AG04450 (cell line): ENCODE data around the gene DDX25. TPM values are rescaled to one million over a fixed set of nuclear protein-coding genes. Genes with fewer than 3 reads are reported as not detected.

Experiments
- CTCF ChIA-PET: fragments of 300-600, 350-600 bp; formaldehyde crosslinking; extraction: SDS; loops from one replicate; lab custom pipeline; 2022; ENCODE audit warnings: antibody characterized with exemption, inconsistent platforms; lab: Charles Lee
- POLR2A ChIA-PET: fragments of 350-600 bp; formaldehyde crosslinking; extraction: SDS; loops from one replicate; lab custom pipeline; 2021; ENCODE audit warnings: antibody characterized with exemption, inconsistent platforms; lab: Yijun Ruan, JAX
- DNase-seq: peaks from one replicate; pipeline ENCODE4 v3.0.0-alpha.2; 2011; ENCODE audit warnings: low read depth, low spot score
- H3K27ac ChIP-seq: one replicate; pipeline ENCODE4 v1.5.1; 2012; ENCODE audit warnings: low read depth, low read length, control low read depth
- H3K27me3 ChIP-seq: one replicate; pipeline ENCODE4 v1.6.0; 2012; ENCODE audit warnings: low read length; ENCODE audit not compliant: control insufficient read depth, insufficient read depth
- H3K4me3 ChIP-seq: 2 replicates; pipeline ENCODE4 v1.5.1; 2011; ENCODE audit warnings: mild to moderate bottlenecking, low read depth, low read length, control low read depth
- H3K9me3 ChIP-seq: 2 replicates; pipeline ENCODE4 v1.5.1; 2012; ENCODE audit warnings: low read length; ENCODE audit not compliant: control insufficient read depth, insufficient read depth
- CTCF ChIP-seq: IDR thresholded peaks from 2 replicates; pipeline ENCODE4 v1.5.1; 2011; ENCODE audit warnings: low read depth, low read length, control low read depth, inconsistent platforms
- polyA plus RNA-seq: library from polyadenylated mRNA; depleted of rRNA; stranded (reverse); fragments of >200 nt; gene quantifications from 2 replicates; pipeline ENCODE4 v1.2.3, GENCODE V29; 2011

Gene DDX25
- polyA plus RNA-seq, 1 experiment: not detected

- CTCF ChIA-PET: interaction anchor here (0.8 to 5.6 kb wide), 4 partner anchors 11 to 278 kb away, joined by 3 to 166 read pairs (median 8); no protein-coding TSS in a partner anchor
Measured at GRCh38 chr11:125921042-125921441, 16.7 kb downstream of the DDX25 start.

GRCh38 chr11:125922156-125922555 lies 17.8 kb downstream of the DDX25 start:
- Histone ChIP-seq H3K9me3 (no peaks in the 10 kb centered on the region), H3K4me3 (no peak overlapping the region), H3K27me3 (peaks cover 40% of the 10 kb centered on the region), H3K27ac (no peak overlapping the region)
- CTCF ChIA-PET: interaction anchor here (0.9 to 5.6 kb wide), 10 partner anchors 9 to 559 kb away, joined by 3 to 166 read pairs (median 4); no protein-coding TSS in a partner anchor
- no peak for DNase-seq
- TF ChIP-seq CTCF: no peak
- POLR2A ChIA-PET: no interaction called here

More at GRCh38 chr11:125921042-125921441, 16.7 kb downstream of the DDX25 start:
- Histone ChIP-seq H3K27ac (no peak overlapping the region), H3K27me3 (peaks cover 40% of the 10 kb centered on the region), H3K4me3 (no peak overlapping the region), H3K9me3 (no peaks in the 10 kb centered on the region)
- POLR2A ChIA-PET: no interaction called here
- DNase-seq: no peak
- no peak for TF ChIP-seq CTCF

GRCh38 chr11:125923012-125923579 lies 18.8 kb downstream of the DDX25 start:
- Histone ChIP-seq H3K9me3 (no peaks in the 10 kb centered on the region), H3K4me3 (no peak overlapping the region), H3K27me3 (peaks cover 40% of the 10 kb centered on the region), H3K27ac (no peak overlapping the region)
- peak; percentile 38 for DNase-seq
- POLR2A ChIA-PET: no interaction called here
- peak; percentile 96 for TF ChIP-seq CTCF
- CTCF ChIA-PET: interaction anchor here (0.6 to 5.6 kb wide), 25 partner anchors 10 to 1295 kb away, joined by 3 to 166 read pairs (median 4); no protein-coding TSS in a partner anchor

- H3K9me3 ChIP-seq: no peaks in the 10 kb centered on the region
- H3K4me3 ChIP-seq: no peak overlapping the region
- no peak for TF ChIP-seq CTCF
- no peak overlapping the region for H3K27ac ChIP-seq
- POLR2A ChIA-PET: no interaction called here
- H3K27me3 ChIP-seq: peaks cover 36% of the 10 kb centered on the region
- DNase-seq: no peak
- CTCF ChIA-PET: interaction anchor here (0.6 to 5.6 kb wide), 12 partner anchors 13 to 307 kb away, joined by 3 to 166 read pairs (median 6); no protein-coding TSS in a partner anchor
Measured at GRCh38 chr11:125923633-125924032, 19.3 kb downstream of the DDX25 start.

DNA sequence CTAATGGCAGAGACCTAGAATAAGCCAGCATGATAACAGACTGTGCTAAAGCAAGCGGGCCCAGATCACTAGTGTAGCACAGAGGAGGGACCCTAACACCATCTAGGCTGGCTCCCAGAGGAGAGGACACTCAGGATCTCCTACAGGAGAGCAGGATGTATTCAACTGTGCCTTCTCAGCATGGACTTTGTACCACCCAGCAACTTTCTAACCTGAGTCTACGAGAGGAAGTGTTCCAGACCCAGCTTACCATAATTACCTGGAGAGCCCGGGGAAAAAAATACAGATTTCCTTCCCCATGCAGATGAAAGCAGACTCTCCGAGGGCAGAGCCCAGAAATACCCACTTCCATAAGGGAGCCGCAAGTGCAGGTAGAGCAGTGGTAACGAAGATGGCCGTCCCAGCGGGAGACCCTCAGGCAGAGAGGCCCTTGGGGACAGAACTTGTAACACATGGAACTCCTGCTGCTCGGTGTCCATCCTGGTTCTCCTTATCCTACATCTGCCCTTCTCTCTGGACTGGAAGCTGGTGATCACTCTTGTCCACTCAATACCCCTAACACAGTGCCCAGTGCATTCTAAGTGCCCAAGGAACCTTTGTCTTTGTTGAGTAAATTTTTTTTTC lies 20.2 kb downstream of the DDX25 start:
- ChIA-PET POLR2A (no interaction called here), CTCF (interaction anchor here (2.1 to 5.6 kb wide), 3 partner anchors 18 to 274 kb away, joined by 9 to 166 read pairs (median 19); no protein-coding TSS in a partner anchor)
- Histone ChIP-seq H3K27ac (no peak overlapping the region), H3K4me3 (no peak overlapping the region), H3K9me3 (no peaks in the 10 kb centered on the region), H3K27me3 (peaks cover 34% of the 10 kb centered on the region)
- TF ChIP-seq CTCF: no peak
- no peak for DNase-seq
